H54 (cell line): Measurements from ENCODE around the gene XPNPEP3.
"Not testable (repeated sequence)": the region's sequence is repeated elsewhere in the genome, so short reads cannot be mapped to it uniquely, and the experiment has no call there.

ENCODE experiments used
- DNase-seq: peaks from one replicate; pipeline ENCODE4 v3.0.0; 2011; ENCODE audit warnings: low spot score, mixed read lengths; ENCODE audit not compliant: insufficient read length
- FAIRE-seq: peaks from 3 replicates; lab custom pipeline; 2011; peaks lifted over from hg19 to GRCh38; lab: Jason Lieb, UNC
- POLR2A ChIP-seq: IDR thresholded peaks from 2 replicates; pipeline ENCODE4 v1.6.1; 2011; ENCODE audit warnings: low read depth, mild to moderate bottlenecking, low read length

The XPNPEP3 gene

GRCh38 chr22:40856513-40857308 is at the start of gene XPNPEP3, which contains the start of gene ST13:
Gene XPNPEP3, plus strand, starts transcription at chr22:40857148. Its CDS starts 34 bp downstream, at chr22:40857182.
Gene ST13, minus strand, starts transcription at chr22:40856639. Its CDS starts 99 bp downstream, at chr22:40856540.
- DNase-seq (peak; percentile 71), FAIRE-seq (peak; percentile 82)
- peak; percentile 50; the same call in 1 of the 2 replicates for TF ChIP-seq POLR2A

GRCh38 chr22:40808018-40808841 is 48.7 kb upstream of the XPNPEP3 start:
- TF ChIP-seq POLR2A, result no peak
- FAIRE-seq, result no peak
- no peak for DNase-seq

- DNase-seq (no peak), FAIRE-seq (no peak)
- TF ChIP-seq POLR2A, result no peak
Measured at GRCh38 chr22:40813912-40814315, 43.0 kb upstream of the XPNPEP3 start.

GRCh38 chr22:40817737-40818136 is 39.2 kb upstream of the XPNPEP3 start:
- TF ChIP-seq POLR2A, result no peak
- DNase-seq (no peak), FAIRE-seq (no peak)

- FAIRE-seq, result no peak
- DNase-seq, result no peak
Measured at GRCh38 chr22:40818192-40818746, 38.7 kb upstream of the XPNPEP3 start.

GRCh38 chr22:40818747-40819598 is 38.0 kb upstream of the XPNPEP3 start, which contains the start of gene SLC25A17:
Gene SLC25A17, minus strand, starts transcription at chr22:40819346. Its CDS starts 98 bp downstream, at chr22:40819248.
- FAIRE-seq, result no peak
- 0 out of 2 replicates have a peak, but pooled peaks have one; percentile 26 for TF ChIP-seq POLR2A
- DNase-seq, result peak; percentile 57

More at GRCh38 chr22:40818192-40818746, 38.7 kb upstream of the XPNPEP3 start:
- no peak for TF ChIP-seq POLR2A

GRCh38 chr22:40819599-40820140 is 37.3 kb upstream of the XPNPEP3 start:
- TF ChIP-seq POLR2A, result no peak
- DNase-seq (no peak), FAIRE-seq (no peak)

GRCh38 chr22:40823426-40823825 is 33.5 kb upstream of the XPNPEP3 start:
- DNase-seq (no peak), FAIRE-seq (no peak)
- TF ChIP-seq POLR2A, result no peak

- not testable (repeated sequence) for FAIRE-seq, DNase-seq
Measured at GRCh38 chr22:40826292-40826691, 30.7 kb upstream of the XPNPEP3 start.

- DNase-seq (no peak), FAIRE-seq (no peak)
- TF ChIP-seq POLR2A, result no peak
Measured at GRCh38 chr22:40826984-40827741, 29.8 kb upstream of the XPNPEP3 start.

GRCh38 chr22:40829131-40829530 is 27.8 kb upstream of the XPNPEP3 start:
- TF ChIP-seq POLR2A, result no peak
- no peak for FAIRE-seq
- DNase-seq, result no peak

- no peak for TF ChIP-seq POLR2A
- DNase-seq, result no peak
- FAIRE-seq, result no peak
Measured at GRCh38 chr22:40834619-40835018, 22.3 kb upstream of the XPNPEP3 start.
